ENCODE results near the gene ORM1. TPM values are rescaled to one million over a fixed set of nuclear protein-coding genes. Genes with fewer than 3 reads are reported as not detected.
"Not testable (repeated sequence)": the region's sequence is repeated elsewhere in the genome, so short reads cannot be mapped to it uniquely, and the experiment has no call there.

Gene ORM1
- total RNA-seq, 2 donors from 2014 or later, result not detected

- intact Hi-C loops (cut with DNase I), result no loop called here
- no peak for TF ChIP-seq POLR2AphosphoS5 (IDR thresholded peaks at IDR 0.05)
- TF ChIP-seq POLR2A (IDR thresholded peaks at IDR 0.05), result no peak
- TF ChIP-seq, protein P1, sequence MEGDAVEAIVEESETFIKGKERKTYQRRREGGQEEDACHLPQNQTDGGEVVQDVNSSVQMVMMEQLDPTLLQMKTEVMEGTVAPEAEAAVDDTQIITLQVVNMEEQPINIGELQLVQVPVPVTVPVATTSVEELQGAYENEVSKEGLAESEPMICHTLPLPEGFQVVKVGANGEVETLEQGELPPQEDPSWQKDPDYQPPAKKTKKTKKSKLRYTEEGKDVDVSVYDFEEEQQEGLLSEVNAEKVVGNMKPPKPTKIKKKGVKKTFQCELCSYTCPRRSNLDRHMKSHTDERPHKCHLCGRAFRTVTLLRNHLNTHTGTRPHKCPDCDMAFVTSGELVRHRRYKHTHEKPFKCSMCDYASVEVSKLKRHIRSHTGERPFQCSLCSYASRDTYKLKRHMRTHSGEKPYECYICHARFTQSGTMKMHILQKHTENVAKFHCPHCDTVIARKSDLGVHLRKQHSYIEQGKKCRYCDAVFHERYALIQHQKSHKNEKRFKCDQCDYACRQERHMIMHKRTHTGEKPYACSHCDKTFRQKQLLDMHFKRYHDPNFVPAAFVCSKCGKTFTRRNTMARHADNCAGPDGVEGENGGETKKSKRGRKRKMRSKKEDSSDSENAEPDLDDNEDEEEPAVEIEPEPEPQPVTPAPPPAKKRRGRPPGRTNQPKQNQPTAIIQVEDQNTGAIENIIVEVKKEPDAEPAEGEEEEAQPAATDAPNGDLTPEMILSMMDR (IDR thresholded peaks at IDR 0.05), result no peak
- no peaks in the 10 kb centered on the region for H3K4me1 ChIP-seq (replicated peaks)
- DNase-seq (ENCODE audit: low spot score), result no peak
- no peak overlapping the region for H3K27ac ChIP-seq
- no peaks in the 10 kb centered on the region for H3K9me3 ChIP-seq
- 88% methylated on average over 8 of the region's 8 CpGs for WGBS
- no peaks in the 10 kb centered on the region for H3K27me3 ChIP-seq (replicated peaks; ENCODE audit: insufficient read depth)
- no peaks in the 10 kb centered on the region for H3K36me3 ChIP-seq
- no peak overlapping the region for H3K4me3 ChIP-seq
Measured at GRCh38 chr9:114327749-114328148, 4.9 kb downstream of the ORM1 start.

- H3K36me3 ChIP-seq; H3K27ac ChIP-seq; H3K27me3 ChIP-seq (replicated peaks; ENCODE audit: insufficient read depth); DNase-seq (ENCODE audit: low spot score); H3K4me1 ChIP-seq (replicated peaks); H3K9me3 ChIP-seq; intact Hi-C loops (cut with DNase I); H3K4me3 ChIP-seq: not testable (repeated sequence)
- 90% methylated on average over 10 of the region's 10 CpGs for WGBS
Measured at GRCh38 chr9:114328357-114328820, 5.5 kb downstream of the ORM1 start.

DNA sequence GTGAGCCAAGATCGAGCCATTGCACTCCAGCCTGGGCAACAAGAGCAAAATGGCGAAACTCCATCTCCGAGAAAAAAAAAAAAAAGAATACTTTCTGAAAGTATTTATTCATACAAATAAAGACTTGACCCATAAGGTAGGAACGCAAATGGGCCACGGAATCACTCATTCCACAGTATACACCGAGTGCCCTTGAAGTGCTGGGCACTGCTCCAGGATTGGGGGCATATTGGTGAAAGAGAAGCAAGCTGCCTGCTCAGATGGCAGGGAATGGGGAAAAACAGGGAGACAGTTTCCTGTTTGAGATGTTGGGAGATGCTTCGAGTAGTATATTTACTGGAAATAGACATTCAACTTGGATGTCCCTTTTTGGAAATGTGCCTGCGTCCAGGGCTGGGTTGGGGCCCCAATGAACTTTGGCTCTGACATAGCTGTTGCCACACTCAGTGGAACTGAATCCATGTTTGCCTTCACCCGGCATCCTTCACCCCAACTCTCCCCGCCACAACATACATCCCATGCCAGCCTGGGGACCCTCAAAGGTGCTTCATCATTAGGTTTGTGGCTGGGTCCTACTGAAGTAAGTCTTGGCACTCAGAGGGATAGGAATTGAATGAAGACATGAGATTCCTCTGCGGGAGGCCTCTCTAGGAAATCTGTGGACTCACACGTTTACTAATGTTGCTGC lies 6.2 kb downstream of the ORM1 start:
- intact Hi-C loops (cut with DNase I); H3K9me3 ChIP-seq; H3K4me1 ChIP-seq (replicated peaks); DNase-seq (ENCODE audit: low spot score); H3K4me3 ChIP-seq; H3K27me3 ChIP-seq (replicated peaks; ENCODE audit: insufficient read depth); H3K27ac ChIP-seq; H3K36me3 ChIP-seq: not testable (repeated sequence)
- WGBS, result 78% methylated on average over 10 of the region's 12 CpGs

DNA sequence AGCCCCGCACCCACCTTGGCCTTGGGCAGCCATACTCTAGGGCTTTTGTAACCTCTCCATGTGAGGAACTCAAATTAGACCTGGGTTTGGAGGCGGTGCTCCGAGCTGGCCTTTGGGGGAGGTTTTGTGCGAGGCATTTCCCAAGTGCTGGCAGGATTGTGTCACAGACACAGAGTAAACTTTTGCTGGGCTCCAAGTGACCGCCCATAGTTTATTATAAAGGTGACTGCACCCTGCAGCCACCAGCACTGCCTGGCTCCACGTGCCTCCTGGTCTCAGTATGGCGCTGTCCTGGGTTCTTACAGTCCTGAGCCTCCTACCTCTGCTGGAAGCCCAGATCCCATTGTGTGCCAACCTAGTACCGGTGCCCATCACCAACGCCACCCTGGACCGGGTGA lies 6.7 kb downstream of the ORM1 start, which contains the start of gene ORM2:
Gene ORM2 (plus strand): TSS at position 245 of the 398 bp plus-strand sequence. CDS start 36 bp downstream, at position 281.
- H3K4me1 ChIP-seq (replicated peaks); H3K9me3 ChIP-seq; H3K27ac ChIP-seq; intact Hi-C loops (cut with DNase I); H3K27me3 ChIP-seq (replicated peaks; ENCODE audit: insufficient read depth); H3K4me3 ChIP-seq; H3K36me3 ChIP-seq; DNase-seq (ENCODE audit: low spot score): not testable (repeated sequence)
- WGBS, result 63% methylated on average over 2 of the region's 10 CpGs

DNA sequence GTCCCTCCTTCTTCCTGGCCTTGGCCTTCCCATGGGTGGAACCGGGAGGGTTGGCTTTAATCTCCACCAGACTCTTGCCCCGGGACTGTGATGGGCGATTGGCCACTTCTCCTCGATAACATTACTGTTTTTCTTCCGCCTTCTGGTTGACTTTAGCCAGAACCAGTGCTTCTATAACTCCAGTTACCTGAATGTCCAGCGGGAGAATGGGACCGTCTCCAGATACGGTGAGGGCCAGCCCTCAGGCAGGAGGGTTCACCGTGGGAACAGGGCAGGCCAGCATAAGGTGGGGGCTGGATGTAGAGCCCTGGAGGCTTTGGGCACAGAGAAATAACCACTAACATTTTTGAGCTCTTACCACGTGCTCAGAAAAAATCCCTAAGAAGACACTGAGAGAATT lies 7.7 kb downstream of the ORM1 start:
- no peak for TF ChIP-seq POLR2AphosphoS5 (IDR thresholded peaks at IDR 0.05)
- TF ChIP-seq POLR2A (IDR thresholded peaks at IDR 0.05), result no peak
- TF ChIP-seq, protein P1 (IDR thresholded peaks at IDR 0.05), result no peak
- Histone ChIP-seq H3K36me3 (no peaks in the 10 kb centered on the region), H3K4me3 (no peak overlapping the region), H3K27ac (no peak overlapping the region), H3K9me3 (no peaks in the 10 kb centered on the region), H3K27me3 (replicated peaks; ENCODE audit: insufficient read depth) (no peaks in the 10 kb centered on the region), H3K4me1 (replicated peaks) (no peaks in the 10 kb centered on the region)
- intact Hi-C loops (cut with DNase I), result no loop called here
- DNase-seq (ENCODE audit: low spot score), result no peak
- 82% methylated on average over 10 of the region's 10 CpGs for WGBS

GRCh38 chr9:114331229-114332195 lies 8.6 kb downstream of the ORM1 start:
- 74% methylated on average over 13 of the region's 19 CpGs for WGBS
- H3K9me3 ChIP-seq; DNase-seq (ENCODE audit: low spot score); H3K4me3 ChIP-seq; H3K27me3 ChIP-seq (replicated peaks; ENCODE audit: insufficient read depth); H3K27ac ChIP-seq; H3K36me3 ChIP-seq; H3K4me1 ChIP-seq (replicated peaks); intact Hi-C loops (cut with DNase I): not testable (repeated sequence)

GRCh38 chr9:114332474-114333040 lies 9.7 kb downstream of the ORM1 start:
- intact Hi-C loops (cut with DNase I); H3K27me3 ChIP-seq (replicated peaks; ENCODE audit: insufficient read depth); H3K27ac ChIP-seq; H3K9me3 ChIP-seq; DNase-seq (ENCODE audit: low spot score); H3K4me1 ChIP-seq (replicated peaks); H3K4me3 ChIP-seq; H3K36me3 ChIP-seq: not testable (repeated sequence)
- WGBS, result 73% methylated on average over 4 of the region's 4 CpGs

DNA sequence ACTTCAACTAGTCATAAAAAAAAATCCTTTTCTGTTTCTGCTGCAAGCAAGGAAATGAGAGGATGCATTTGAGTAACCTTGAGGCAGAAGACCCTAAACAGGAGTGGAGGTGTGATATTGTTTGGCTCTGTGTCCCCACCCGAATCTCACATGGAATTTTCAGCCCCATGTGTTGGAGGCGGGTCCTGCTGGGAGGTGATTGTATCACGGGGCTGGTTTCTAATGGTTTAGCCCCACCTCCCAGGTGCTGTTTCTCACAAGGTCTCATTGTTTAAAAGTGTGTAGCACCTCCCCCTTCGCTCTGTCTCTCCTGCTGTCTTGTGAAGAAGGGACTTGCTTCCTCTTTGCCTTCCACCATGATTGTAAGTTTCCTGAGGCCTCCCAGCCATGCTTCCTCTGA lies 10.8 kb downstream of the ORM1 start:
- H3K9me3 ChIP-seq; H3K4me1 ChIP-seq (replicated peaks); H3K27me3 ChIP-seq (replicated peaks; ENCODE audit: insufficient read depth); intact Hi-C loops (cut with DNase I); DNase-seq (ENCODE audit: low spot score); H3K27ac ChIP-seq; H3K36me3 ChIP-seq; H3K4me3 ChIP-seq: not testable (repeated sequence)
- WGBS, result 78% methylated on average over 2 of the region's 4 CpGs
